ENCODE measurements around the gene TMC8.

Gene TMC8

DNA sequence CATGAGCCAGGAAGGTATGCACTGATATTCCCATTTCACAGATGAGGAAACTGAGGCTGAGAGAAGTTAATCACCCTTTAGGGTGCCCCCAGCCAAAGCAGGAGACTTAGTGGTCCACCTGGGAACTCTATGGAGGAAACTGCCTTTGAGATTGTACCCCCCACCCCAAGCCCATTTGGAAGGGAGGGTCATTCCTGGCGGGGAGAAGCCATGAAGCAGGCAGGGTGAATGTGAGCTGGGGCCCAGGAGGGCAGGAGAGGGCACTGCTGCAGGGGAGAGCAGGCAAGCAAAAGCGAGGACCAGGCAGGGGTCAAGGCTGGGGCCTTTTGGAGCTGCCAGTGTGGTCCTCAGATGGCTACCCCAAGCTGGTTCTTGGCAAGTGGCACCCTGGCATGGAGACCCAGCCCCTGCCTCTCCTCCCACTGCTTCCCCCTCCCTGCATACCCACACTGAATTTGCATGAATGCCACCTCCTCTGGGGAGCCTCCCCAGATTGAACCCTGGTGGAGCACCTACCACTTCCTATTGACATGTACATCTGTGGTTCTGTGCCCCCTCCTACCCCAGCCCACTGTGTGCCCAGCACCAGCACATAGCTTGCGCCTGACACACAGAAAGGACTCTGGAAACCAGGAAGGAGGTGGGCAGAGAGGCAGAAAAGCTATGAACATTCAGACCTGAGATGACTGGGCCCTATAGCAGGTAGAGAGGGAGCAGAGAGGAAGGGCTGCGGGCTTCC is 1.1 kb upstream of the TMC8 start:
- WGBS: 95% methylated on average over 3 of the region's 4 CpGs
- Histone ChIP-seq H4K91ac (ENCODE audit: low read length) (peak overlapping the region; percentile 64), H3K4ac (ENCODE audit: low read depth in 1 of 2, low read length in 2 of 2) (peak overlapping the region; percentile 40 to 90)

DNA sequence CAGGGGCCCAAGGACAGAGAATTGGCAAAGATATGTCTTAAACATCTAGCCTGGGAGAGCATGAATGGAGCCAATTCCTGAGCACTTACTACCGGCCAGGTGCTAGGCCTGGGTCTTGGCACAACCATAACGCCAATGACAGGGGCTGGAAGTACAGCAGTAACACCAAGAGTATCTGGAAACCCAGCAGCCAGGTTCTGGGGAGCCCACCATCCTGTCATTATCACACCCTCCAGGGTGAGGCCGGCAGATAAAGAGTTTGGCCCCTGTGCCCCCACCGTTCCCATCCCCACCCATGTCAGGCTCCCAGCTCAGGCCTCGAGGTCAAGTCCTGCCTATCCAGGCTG is 508 bp upstream of the TMC8 start:
- H3K4me1 ChIP-seq (ENCODE audit: control insufficient read depth, insufficient read depth, low read depth, low read length): peaks cover 55% of the 10 kb centered on the region
- H4K91ac ChIP-seq (ENCODE audit: low read length): peak overlapping the region; percentile 84
- H3K23ac ChIP-seq (ENCODE audit: low read length in 2 of 2): no peak overlapping the region
- peaks cover 13% of the 10 kb centered on the region for H3K79me1 ChIP-seq (replicated peaks; ENCODE audit: low read length, poor library complexity, severe bottlenecking)
- WGBS: 36% methylated on average over 5 of the region's 5 CpGs
- peak overlapping the region; percentile 54 to 90 for H3K4ac ChIP-seq (ENCODE audit: low read depth in 1 of 2, low read length in 2 of 2)
- peak overlapping the region; percentile 88 for H2BK120ac ChIP-seq (ENCODE audit: low read depth, low read length)
- H3K9ac ChIP-seq (ENCODE audit: low read length): no peak overlapping the region
- no peak overlapping the region for H3K27ac ChIP-seq (ENCODE audit: low read length, poor library complexity, severe bottlenecking)
- no peak overlapping the region for H2AK5ac ChIP-seq (ENCODE audit: low read length, severe bottlenecking)
- no peaks in the 10 kb centered on the region for H3K9me3 ChIP-seq (ENCODE audit: control insufficient read depth, low read length)
- H4K8ac ChIP-seq (ENCODE audit: low read length): peak overlapping the region; percentile 90
- peaks cover 8 to 82% of the 10 kb centered on the region in 2 experiments for H3K27me3 ChIP-seq (ENCODE audit: control insufficient read depth in 1 of 2, insufficient read depth in 1 of 2, low read length in 2 of 2)
- no peak overlapping the region for H3K4me2 ChIP-seq (ENCODE audit: low read length, poor library complexity, severe bottlenecking)
- no peak for DNase-seq
- H2BK5ac ChIP-seq (ENCODE audit: low read depth, low read length, poor library complexity, severe bottlenecking): no peak overlapping the region
- H3K14ac ChIP-seq (ENCODE audit: low read length in 2 of 2): no peak overlapping the region
- H2BK15ac ChIP-seq (ENCODE audit: low read depth, poor library complexity, severe bottlenecking): peak overlapping the region; percentile 68
- peak overlapping the region; percentile 35 to 94 for H2BK12ac ChIP-seq (ENCODE audit: low read length in 2 of 2)
- H2AFZ ChIP-seq (ENCODE audit: low read depth, low read length): no peak overlapping the region
- H3K18ac ChIP-seq (ENCODE audit: low read depth in 1 of 2, low read length in 2 of 2): peak overlapping the region; percentile 35 to 82
- H3K4me3 ChIP-seq (ENCODE audit: insufficient read depth in 1 of 2, low read depth in 1 of 2, low read length in 2 of 2): no peak overlapping the region
- peaks cover 0 to 14% of the 10 kb centered on the region in 2 experiments for H3K36me3 ChIP-seq (ENCODE audit: control insufficient read depth in 1 of 2, insufficient read depth in 2 of 2, low read depth in 1 of 2, low read length in 2 of 2)

More for the DNA sequence above, 1.1 kb upstream of the TMC8 start:
- no peak overlapping the region for H3K14ac ChIP-seq (ENCODE audit: low read length in 2 of 2)
- H3K79me1 ChIP-seq (replicated peaks; ENCODE audit: low read length, poor library complexity, severe bottlenecking): peaks cover 13% of the 10 kb centered on the region
- H2BK5ac ChIP-seq (ENCODE audit: low read depth, low read length, poor library complexity, severe bottlenecking): no peak overlapping the region
- H2BK15ac ChIP-seq (ENCODE audit: low read depth, poor library complexity, severe bottlenecking): peak overlapping the region; percentile 60
- no peaks in the 10 kb centered on the region for H3K9me3 ChIP-seq (ENCODE audit: control insufficient read depth, low read length)
- H3K4me1 ChIP-seq (ENCODE audit: control insufficient read depth, insufficient read depth, low read depth, low read length): peaks cover 55% of the 10 kb centered on the region
- H4K8ac ChIP-seq (ENCODE audit: low read length): peak overlapping the region; percentile 90
- peaks cover 8 to 76% of the 10 kb centered on the region in 2 experiments for H3K27me3 ChIP-seq (ENCODE audit: control insufficient read depth in 1 of 2, insufficient read depth in 1 of 2, low read length in 2 of 2)
- peak overlapping the region; percentile 58 to 82 for H3K18ac ChIP-seq (ENCODE audit: low read depth in 1 of 2, low read length in 2 of 2)
- H3K4me3 ChIP-seq (ENCODE audit: insufficient read depth in 1 of 2, low read depth in 1 of 2, low read length in 2 of 2): no peak overlapping the region
- no peak overlapping the region for H3K4me2 ChIP-seq (ENCODE audit: low read length, poor library complexity, severe bottlenecking)
- no peak overlapping the region for H2AK5ac ChIP-seq (ENCODE audit: low read length, severe bottlenecking)
- H3K9ac ChIP-seq (ENCODE audit: low read length): no peak overlapping the region
- no peak for DNase-seq
- H3K27ac ChIP-seq (ENCODE audit: low read length, poor library complexity, severe bottlenecking): no peak overlapping the region
- no peak overlapping the region for H2AFZ ChIP-seq (ENCODE audit: low read depth, low read length)
- peaks cover 0 to 20% of the 10 kb centered on the region in 2 experiments for H3K36me3 ChIP-seq (ENCODE audit: control insufficient read depth in 1 of 2, insufficient read depth in 2 of 2, low read depth in 1 of 2, low read length in 2 of 2)
- H2BK12ac ChIP-seq (ENCODE audit: low read length in 2 of 2): peak overlapping the region; percentile 89 to 94
- no peak overlapping the region for H3K23ac ChIP-seq (ENCODE audit: low read length in 2 of 2)
- peak overlapping the region; percentile 88 for H2BK120ac ChIP-seq (ENCODE audit: low read depth, low read length)

DNA sequence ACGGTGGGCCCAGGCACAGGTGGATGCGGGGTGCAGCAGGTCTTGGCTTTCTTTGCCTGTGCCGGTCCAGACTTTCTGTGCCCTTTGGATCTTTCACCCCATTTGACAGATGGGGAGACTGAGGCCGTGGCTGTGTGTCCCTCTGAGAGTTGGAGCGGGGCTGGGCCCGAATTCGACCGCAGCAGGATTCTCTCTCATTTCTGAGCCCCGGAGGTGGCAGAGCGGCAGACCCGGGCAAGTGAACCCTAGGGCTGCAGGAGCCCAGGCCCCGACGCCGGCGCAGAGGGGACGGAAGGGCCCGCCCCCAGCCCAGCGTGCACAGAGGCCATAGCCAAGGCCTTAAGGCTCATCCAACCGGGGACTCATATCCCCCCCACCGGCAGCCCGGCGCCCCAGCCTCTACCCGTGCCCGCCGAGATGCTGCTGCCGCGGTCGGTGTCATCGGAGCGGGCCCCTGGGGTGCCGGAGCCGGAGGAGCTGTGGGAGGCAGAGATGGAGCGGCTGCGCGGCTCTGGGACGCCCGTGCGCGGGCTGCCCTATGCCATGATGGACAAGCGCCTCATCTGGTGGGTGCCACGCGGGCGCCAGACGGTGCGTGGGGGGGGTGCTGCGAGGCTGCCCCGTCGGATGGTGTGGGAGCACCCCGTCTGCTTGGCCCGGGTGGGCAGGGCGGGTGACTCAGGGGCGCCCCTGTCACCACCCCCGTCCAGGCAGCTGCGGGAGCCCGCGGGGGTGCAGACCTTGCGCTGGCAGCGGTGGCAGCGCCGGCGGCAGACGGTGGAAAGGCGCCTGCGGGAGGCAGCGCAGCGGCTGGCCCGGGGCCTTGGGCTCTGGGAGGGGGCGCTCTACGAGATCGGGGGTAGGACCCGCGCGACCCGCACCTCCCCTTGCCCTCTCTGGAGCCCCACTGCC is 857 bp downstream of the TMC8 start:
- Histone ChIP-seq H2BK5ac (ENCODE audit: low read depth, low read length, poor library complexity, severe bottlenecking) (no peak overlapping the region), H3K9ac (ENCODE audit: low read length) (no peak overlapping the region), H3K14ac (ENCODE audit: low read length in 2 of 2) (no peak overlapping the region), H3K23ac (ENCODE audit: low read length in 2 of 2) (no peak overlapping the region), H3K27ac (ENCODE audit: low read length, poor library complexity, severe bottlenecking) (no peak overlapping the region), H3K4me1 (ENCODE audit: control insufficient read depth, insufficient read depth, low read depth, low read length) (peaks cover 48% of the 10 kb centered on the region), H3K9me3 (ENCODE audit: control insufficient read depth, low read length) (no peaks in the 10 kb centered on the region), H3K18ac (ENCODE audit: low read depth in 1 of 2, low read length in 2 of 2) (peak overlapping the region; percentile 37 to 64), H3K27me3 (ENCODE audit: control insufficient read depth in 1 of 2, insufficient read depth in 1 of 2, low read length in 2 of 2) (peaks cover 8 to 88% of the 10 kb centered on the region in 2 experiments), H3K4ac (ENCODE audit: low read depth in 1 of 2, low read length in 2 of 2) (peak overlapping the region in 1 of 2 experiments; percentile 46), H3K4me3 (ENCODE audit: insufficient read depth in 1 of 2, low read depth in 1 of 2, low read length in 2 of 2) (no peak overlapping the region), H4K91ac (ENCODE audit: low read length) (no peak overlapping the region), H3K4me2 (ENCODE audit: low read length, poor library complexity, severe bottlenecking) (peak overlapping the region; percentile 61), H2AK5ac (ENCODE audit: low read length, severe bottlenecking) (no peak overlapping the region), H2BK12ac (ENCODE audit: low read length in 2 of 2) (peak overlapping the region; percentile 41 to 94), H2AFZ (ENCODE audit: low read depth, low read length) (no peak overlapping the region), H2BK120ac (ENCODE audit: low read depth, low read length) (peak overlapping the region; percentile 29), H3K36me3 (ENCODE audit: control insufficient read depth in 1 of 2, insufficient read depth in 2 of 2, low read depth in 1 of 2, low read length in 2 of 2) (peaks cover 0 to under 1% of the 10 kb centered on the region in 2 experiments), H2BK15ac (ENCODE audit: low read depth, poor library complexity, severe bottlenecking) (peak overlapping the region; percentile 88), H3K79me1 (replicated peaks; ENCODE audit: low read length, poor library complexity, severe bottlenecking) (peaks cover 8% of the 10 kb centered on the region), H4K8ac (ENCODE audit: low read length) (peak overlapping the region; percentile 19)
- no peak for DNase-seq
- 39% methylated on average over 51 of the region's 74 CpGs for WGBS

Data from mesenchymal stem cell (in vitro differentiated cells and primary cell).